GM13976 (cell line): ENCODE results near the gene SYTL2.
"Not testable (repeated sequence)": the region's sequence is repeated elsewhere in the genome, so short reads cannot be mapped to it uniquely, and the experiment has no call there.

ENCODE experiments used
- DNase-seq: peaks from one replicate; pipeline ENCODE4 v3.0.0; 2012; ENCODE audit warnings: low spot score
- in situ Hi-C: fragments of 300-500 bp; cut with MboI; formaldehyde crosslinking; loops from one replicate; pipeline ENCODE4 v1.12.0; 2022; ENCODE audit warnings: low sequenced_read_pairs, mixed read lengths, inconsistent platforms; ENCODE audit not compliant: unreplicated experiment
- TF ChIP-seq, protein P1 (sequence below): IDR thresholded peaks from 2 replicates; pipeline ENCODE4 v1.5.1; 2012; ENCODE audit warnings: borderline replicate concordance, mild to moderate bottlenecking; ENCODE audit not compliant: insufficient read depth; ENCODE audit errors: extremely low read depth, missing control alignments, control extremely low read depth

SYTL2 gene

DNA sequence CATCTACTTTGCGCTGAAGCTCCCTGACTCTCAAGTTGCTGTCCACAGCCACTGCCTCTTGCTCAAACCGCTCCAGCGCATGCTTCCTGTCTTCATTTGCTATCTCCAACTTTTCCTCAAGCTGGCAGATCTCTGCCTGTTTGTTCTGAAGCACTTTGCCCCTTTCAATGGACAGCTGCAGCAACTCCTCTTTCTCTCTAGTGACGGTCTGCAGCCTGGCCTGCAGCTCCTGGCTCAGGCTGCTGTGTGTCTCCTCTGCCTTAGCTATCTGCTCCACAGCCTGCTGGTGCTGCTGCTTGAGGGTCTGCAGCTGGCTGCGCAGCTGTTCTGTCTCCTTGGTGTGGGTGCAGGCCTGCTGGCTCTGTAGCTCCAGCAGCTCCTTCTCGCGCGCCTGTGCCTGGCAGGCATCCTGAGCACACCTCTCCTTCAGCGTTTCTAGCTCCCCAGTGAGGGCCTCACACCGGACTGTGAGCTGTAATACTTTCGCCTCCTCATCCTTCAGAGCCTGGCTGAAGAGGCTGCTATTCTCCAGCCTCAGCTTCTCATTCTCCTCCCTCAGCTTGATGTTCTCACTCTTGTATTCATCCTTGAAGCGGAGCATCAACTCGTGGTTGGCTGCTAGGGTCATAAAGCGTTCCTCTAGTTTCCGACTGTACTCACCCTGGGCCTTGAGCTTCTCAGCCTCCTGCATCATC, 125.7 kb downstream of the SYTL2 start:
- DNase-seq: no peak

DNA sequence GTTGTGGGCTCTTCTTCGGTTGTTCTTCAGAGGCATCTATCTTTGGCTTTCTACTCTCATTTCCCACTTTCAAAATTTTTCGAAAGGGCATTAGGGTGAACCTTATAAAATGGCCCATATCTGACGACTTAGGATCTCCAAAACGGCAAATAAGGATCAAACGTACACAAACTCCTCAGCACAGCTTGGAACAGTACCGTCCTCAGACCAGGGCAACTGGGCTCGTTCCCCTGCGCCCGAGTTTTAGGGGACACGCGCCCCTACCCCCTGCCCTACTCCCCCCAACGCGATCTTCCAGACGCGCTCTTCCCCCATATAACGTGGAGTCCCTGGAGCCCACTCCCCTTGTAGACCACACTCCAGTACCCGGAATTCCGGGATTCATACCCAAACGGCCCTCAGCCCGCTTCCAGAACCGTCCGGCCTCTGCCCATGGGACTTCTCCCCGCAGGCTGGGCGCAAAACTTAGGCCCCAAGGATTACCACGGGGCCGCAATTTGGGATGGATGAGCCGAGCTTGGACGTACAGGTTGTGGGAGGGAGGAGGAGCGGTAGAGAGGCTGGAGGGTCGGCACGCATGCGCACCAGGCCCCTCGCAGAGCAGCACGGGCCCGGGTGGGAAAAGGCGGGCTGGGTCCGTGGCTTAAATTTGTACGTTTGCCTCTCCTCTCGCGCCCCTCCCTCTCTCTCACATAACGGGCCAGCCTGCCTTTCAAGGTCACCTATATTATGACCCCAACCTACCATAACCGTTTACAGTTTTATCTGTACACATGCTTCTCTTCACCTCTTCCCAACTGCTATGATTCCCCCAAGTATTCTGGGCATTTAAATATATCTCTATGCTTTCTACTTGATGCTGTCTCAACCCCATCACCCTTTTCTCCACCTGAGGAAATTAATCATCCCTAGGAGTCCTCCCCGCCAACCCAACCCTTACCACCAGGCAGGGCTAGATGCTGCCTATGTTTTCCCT, 128.3 kb downstream of the SYTL2 start:
- in situ Hi-C loops: no loop called here
- TF ChIP-seq, protein P1, sequence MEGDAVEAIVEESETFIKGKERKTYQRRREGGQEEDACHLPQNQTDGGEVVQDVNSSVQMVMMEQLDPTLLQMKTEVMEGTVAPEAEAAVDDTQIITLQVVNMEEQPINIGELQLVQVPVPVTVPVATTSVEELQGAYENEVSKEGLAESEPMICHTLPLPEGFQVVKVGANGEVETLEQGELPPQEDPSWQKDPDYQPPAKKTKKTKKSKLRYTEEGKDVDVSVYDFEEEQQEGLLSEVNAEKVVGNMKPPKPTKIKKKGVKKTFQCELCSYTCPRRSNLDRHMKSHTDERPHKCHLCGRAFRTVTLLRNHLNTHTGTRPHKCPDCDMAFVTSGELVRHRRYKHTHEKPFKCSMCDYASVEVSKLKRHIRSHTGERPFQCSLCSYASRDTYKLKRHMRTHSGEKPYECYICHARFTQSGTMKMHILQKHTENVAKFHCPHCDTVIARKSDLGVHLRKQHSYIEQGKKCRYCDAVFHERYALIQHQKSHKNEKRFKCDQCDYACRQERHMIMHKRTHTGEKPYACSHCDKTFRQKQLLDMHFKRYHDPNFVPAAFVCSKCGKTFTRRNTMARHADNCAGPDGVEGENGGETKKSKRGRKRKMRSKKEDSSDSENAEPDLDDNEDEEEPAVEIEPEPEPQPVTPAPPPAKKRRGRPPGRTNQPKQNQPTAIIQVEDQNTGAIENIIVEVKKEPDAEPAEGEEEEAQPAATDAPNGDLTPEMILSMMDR: no peak
- peak; percentile 83 for DNase-seq

More for the DNA sequence above, 125.7 kb downstream of the SYTL2 start:
- TF ChIP-seq, protein P1: no peak
- in situ Hi-C loops: no loop called here

DNA sequence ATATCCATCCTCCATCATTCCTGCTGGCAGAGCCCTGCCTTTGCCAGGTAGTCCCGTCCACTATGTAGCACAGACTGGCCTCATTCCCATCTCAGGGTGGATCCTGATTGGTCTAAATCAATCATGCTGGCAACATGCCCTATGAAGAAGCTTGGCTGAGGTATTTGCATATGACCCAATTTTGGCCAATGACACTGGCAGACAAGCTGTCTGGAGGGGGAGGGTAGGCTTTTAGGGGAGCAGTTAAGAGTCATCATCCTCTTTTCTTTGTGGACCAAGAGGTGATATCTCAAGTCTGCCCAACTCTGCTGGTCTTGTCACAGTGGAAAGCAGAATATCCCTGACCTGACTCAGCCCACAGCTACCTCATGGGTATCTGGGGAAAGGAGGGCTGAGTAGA, 130.0 kb downstream of the SYTL2 start:
- TF ChIP-seq, protein P1: no peak
- in situ Hi-C loops: no loop called here
- DNase-seq: no peak

DNA sequence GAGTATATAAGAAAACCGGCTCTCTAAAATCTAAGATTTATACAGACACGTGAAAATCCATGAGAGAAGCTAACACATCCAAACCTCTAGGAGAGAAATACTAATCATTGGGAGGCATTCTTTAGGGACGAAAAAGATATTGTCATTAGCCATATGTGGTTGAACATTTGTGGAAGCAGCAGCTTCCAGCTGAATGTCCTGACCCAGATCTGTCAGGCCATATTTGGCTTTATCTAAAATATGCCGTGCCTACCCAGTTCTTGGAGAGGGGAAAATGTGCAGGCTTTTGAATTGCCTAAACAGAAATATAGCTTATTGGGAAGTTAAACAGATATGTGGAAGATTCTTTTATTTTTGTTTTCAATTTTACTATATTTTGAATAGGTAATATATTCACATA, 131.4 kb downstream of the SYTL2 start:
- in situ Hi-C loops: no loop called here
- TF ChIP-seq, protein P1: no peak
- no peak for DNase-seq

- DNase-seq: no peak
- in situ Hi-C loops: no loop called here
- TF ChIP-seq, protein P1: no peak
Measured at GRCh38 chr11:85673393-85673792, 137.5 kb downstream of the SYTL2 start.

DNA sequence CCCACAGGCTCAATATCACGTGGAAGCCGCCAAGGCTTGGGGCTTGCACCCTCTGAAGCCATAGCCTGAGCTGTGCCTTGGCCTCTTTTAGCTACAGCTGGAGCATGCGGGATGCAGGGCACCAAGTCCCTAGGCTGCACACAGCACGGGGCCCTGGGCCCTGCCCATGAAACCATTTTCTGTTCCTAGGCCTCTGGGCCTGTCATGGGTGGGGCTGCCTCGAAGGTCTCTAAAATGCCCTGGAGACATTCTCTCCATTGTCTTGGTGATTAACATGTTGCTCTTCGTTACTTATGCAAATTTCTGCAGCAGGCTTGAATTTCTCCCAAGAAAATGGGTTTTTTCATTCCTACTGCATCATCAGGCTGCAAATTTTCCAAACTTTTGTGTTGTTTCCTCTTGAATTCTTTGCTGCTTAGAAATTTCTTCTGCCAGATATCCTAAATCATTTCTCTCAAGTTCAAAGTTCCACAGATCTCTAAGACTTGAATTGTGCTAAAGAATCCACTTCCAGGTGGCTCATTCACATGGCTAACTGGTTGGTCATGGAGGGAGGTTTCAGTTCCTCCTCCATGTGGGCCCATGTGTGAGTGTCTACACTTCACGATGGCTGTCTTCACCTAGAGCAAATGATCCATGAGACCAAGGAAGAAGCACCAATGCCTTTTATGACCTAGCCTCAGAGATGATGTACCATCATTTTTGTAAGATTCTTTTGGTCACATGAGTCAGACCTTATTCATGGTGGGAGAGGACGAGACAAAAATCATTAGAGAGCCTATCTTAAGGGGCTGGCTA, 138.6 kb downstream of the SYTL2 start:
- TF ChIP-seq, protein P1: no peak
- in situ Hi-C loops: no loop called here
- no peak for DNase-seq

- in situ Hi-C loops, DNase-seq: not testable (repeated sequence)
Measured at GRCh38 chr11:85670949-85671663, 139.8 kb downstream of the SYTL2 start.
